HCT116 (cell line): ENCODE results near the gene PTPRR. TPM values are rescaled to one million over a fixed set of nuclear protein-coding genes. Genes with fewer than 3 reads are reported as not detected.

Source experiments
- ATAC-seq: fragments of 200-7000 bp; cut with Tn5 transposase; 2 replicates; pipeline ENCODE4 v1.9.1; 2020; ENCODE audit warnings: mild to moderate bottlenecking, moderate library complexity
- BruUV-seq: library from RNA; stranded (reverse); fragments of 400-500 nt; replicated peaks from 2 replicates; lab custom pipeline; 2021; lab: Mats Ljungman, UMichigan
- CTCF ChIA-PET: fragments of 300-600 bp; sonication (Branson Sonifier 250); formaldehyde crosslinking; loops from one replicate; lab custom pipeline; 2021; ENCODE audit warnings: antibody characterized with exemption; lab: Charles Lee
- POLR2A ChIA-PET: fragments of 300-600, 350-600 bp; sonication (Branson Sonifier 250); formaldehyde crosslinking; loops from one replicate; lab custom pipeline; 2021; ENCODE audit warnings: antibody characterized with exemption; lab: Charles Lee
- RAD21 ChIA-PET, 2 experiments: fragments of 300-600 bp; sonication (Branson Sonifier 250); formaldehyde crosslinking; loops; one replicate each; lab custom pipeline; 2023; ENCODE audit warnings: low total read pairs in 2 of 2; ENCODE audit not compliant: uncharacterized antibody in 2 of 2, unreplicated experiment in 2 of 2, low non-redundant PET in 1 of 2; lab: Charles Lee
- DNase-seq: peaks from one replicate; pipeline ENCODE4 v3.0.0-alpha.2; 2010; ENCODE audit warnings: low read depth, low spot score
- H2AFZ ChIP-seq: fragments of 200-600 bp; shearing (Covaris generic), sonication (generic); 2 replicates; pipeline ENCODE4 v1.6.1; 2017; ENCODE audit warnings: low read depth, mixed run types, mixed read lengths, antibody characterized with exemption, low read length; ENCODE audit not compliant: poor library complexity, severe bottlenecking
- H3K27ac ChIP-seq: 2 replicates; pipeline ENCODE4 v1.5.1; 2012; ENCODE audit warnings: low read depth, low read length
- H3K27me3 ChIP-seq: fragments of 200-600 bp; sonication (generic); 2 replicates; pipeline ENCODE4 v1.6.1; 2016; ENCODE audit warnings: mixed run types, low read length, mixed read lengths; ENCODE audit not compliant: insufficient read depth
- H3K36me3 ChIP-seq, 2 experiments: fragments of 200-500 bp in 1 of 2; fragments of 200-600 bp in 1 of 2; sonication (Bioruptor generic) in 1 of 2; sonication (generic) in 1 of 2; 2 replicates each; pipeline versions ENCODE4 v1.5.1 to v1.6.1; 2014 to 2016; ENCODE audit warnings: low read length in 2 of 2, inconsistent platforms in 1 of 2, mixed read lengths in 1 of 2, mixed run types in 1 of 2; ENCODE audit not compliant: insufficient read depth in 2 of 2, control insufficient read depth in 1 of 2
- H3K4me1 ChIP-seq, 2 experiments: fragments of 200-600 bp in 1 of 2; sonication (generic) in 1 of 2; 2 replicates each; pipeline versions ENCODE4 v1.5.1 to v1.6.1; 2012 to 2017; ENCODE audit warnings: low read length in 2 of 2, inconsistent platforms in 1 of 2, mild to moderate bottlenecking in 1 of 2, mixed read lengths in 1 of 2, mixed run types in 1 of 2, moderate library complexity in 1 of 2; ENCODE audit not compliant: insufficient read depth in 2 of 2, control insufficient read depth in 1 of 2
- H3K4me2 ChIP-seq: fragments of 200-600 bp; sonication (generic); 2 replicates; pipeline ENCODE4 v1.6.1; 2017; ENCODE audit warnings: mixed run types, low read length, mixed read lengths
- H3K4me3 ChIP-seq, 2 experiments: fragments of 200-600 bp in 1 of 2; sonication (generic) in 1 of 2; replicated peaks in 1 of 2; 2 replicates each; pipeline ENCODE4 v1.5.1; 2011 to 2016; ENCODE audit warnings: low read length in 2 of 2, control low read depth in 1 of 2, low read depth in 1 of 2, mild to moderate bottlenecking in 1 of 2, mixed read lengths in 1 of 2, mixed run types in 1 of 2
- H3K79me2 ChIP-seq: fragments of 200-600 bp; sonication (generic); 2 replicates; pipeline ENCODE4 v1.6.1; 2017; ENCODE audit warnings: mild to moderate bottlenecking, mixed run types, low read length, moderate library complexity, mixed read lengths; ENCODE audit not compliant: insufficient read depth
- H3K9ac ChIP-seq: fragments of 200-600 bp; sonication (generic); 2 replicates; pipeline ENCODE4 v1.6.1; 2016; ENCODE audit warnings: low read length, mixed read lengths
- H3K9me2 ChIP-seq: fragments of 200-600 bp; sonication (generic), shearing (Covaris generic); 2 replicates; pipeline ENCODE4 v1.6.1; 2017; ENCODE audit warnings: mixed run types, mild to moderate bottlenecking, moderate library complexity; ENCODE audit not compliant: insufficient read depth
- H3K9me3 ChIP-seq, 2 experiments: fragments of 200-500 bp in 1 of 2; fragments of 200-600 bp in 1 of 2; sonication (Bioruptor generic) in 1 of 2; sonication (generic) in 1 of 2; 2 replicates each; pipeline ENCODE4 v1.6.1; 2014 to 2017; ENCODE audit warnings: low read length in 2 of 2, mixed read lengths in 2 of 2, inconsistent platforms in 1 of 2, low read depth in 1 of 2, mild to moderate bottlenecking in 1 of 2, mixed run types in 1 of 2, moderate library complexity in 1 of 2; ENCODE audit not compliant: control insufficient read depth in 1 of 2, insufficient read depth in 1 of 2
- H4K20me1 ChIP-seq: fragments of 200-600 bp; sonication (generic), shearing (Covaris generic); 2 replicates; pipeline ENCODE4 v1.6.1; 2017; ENCODE audit warnings: mixed run types, mild to moderate bottlenecking, moderate library complexity; ENCODE audit not compliant: insufficient read depth
- CBX3 ChIP-seq: IDR thresholded peaks from 2 replicates; pipeline ENCODE4 v1.6.1; 2012; ENCODE audit warnings: low read depth
- CEBPB ChIP-seq: IDR thresholded peaks from 2 replicates; pipeline ENCODE4 v1.6.1; 2012; ENCODE audit warnings: low read depth
- EGR1 ChIP-seq: IDR thresholded peaks from 2 replicates; pipeline ENCODE4 v1.6.1; 2012; ENCODE audit warnings: low read depth
- ELF1 ChIP-seq: IDR thresholded peaks from 2 replicates; pipeline ENCODE4 v1.6.1; 2012; ENCODE audit warnings: low read depth, borderline replicate concordance
- EZH2 ChIP-seq: fragments of 200-600 bp; sonication (generic); IDR thresholded peaks from 2 replicates; pipeline ENCODE4 v1.6.1; 2017; ENCODE audit warnings: antibody characterized with exemption, mixed run types
- FOSL1 ChIP-seq: IDR thresholded peaks from 2 replicates; pipeline ENCODE4 v1.6.1; 2012; ENCODE audit warnings: low read depth
- POLR2A ChIP-seq: IDR thresholded peaks from 2 replicates; pipeline ENCODE4 v1.7.0; 2011; ENCODE audit warnings: borderline replicate concordance; ENCODE audit not compliant: insufficient read depth, insufficient read length; ENCODE audit errors: extremely low read depth
- RAD21 ChIP-seq: IDR thresholded peaks from 2 replicates; pipeline ENCODE4 v1.6.1; 2012; ENCODE audit warnings: low read depth, mild to moderate bottlenecking
- SRF ChIP-seq: IDR thresholded peaks from 2 replicates; pipeline ENCODE4 v1.6.1; 2012; ENCODE audit warnings: low read depth
- ZNF274 ChIP-seq: fragments of 200-500 bp; sonication (Bioruptor generic); IDR thresholded peaks from 2 replicates; pipeline ENCODE4 v1.6.1; 2014; ENCODE audit warnings: mild to moderate bottlenecking, low read depth, low read length, inconsistent platforms
- intact Hi-C: fragments of 100-400 bp; cut with micrococcal nuclease; formaldehyde crosslinking; loops from 2 replicates; pipeline ENCODE4 v1.10.0; 2022
- total RNA-seq: library from RNA; stranded (reverse); gene quantifications from one replicate; pipeline ENCODE4 v1.2.1, GENCODE V29; 2021; ENCODE audit not compliant: unreplicated experiment
- TF ChIP-seq, protein P1 (sequence below): IDR thresholded peaks from 2 replicates; pipeline ENCODE4 v1.6.1; 2012
- TF ChIP-seq, protein P2 (sequence below): IDR thresholded peaks from 2 replicates; pipeline ENCODE4 v1.6.1; 2012; ENCODE audit warnings: low read depth

PTPRR gene
- total RNA-seq, 1 experiment from 2014 or later, result 0.27 TPM

DNA sequence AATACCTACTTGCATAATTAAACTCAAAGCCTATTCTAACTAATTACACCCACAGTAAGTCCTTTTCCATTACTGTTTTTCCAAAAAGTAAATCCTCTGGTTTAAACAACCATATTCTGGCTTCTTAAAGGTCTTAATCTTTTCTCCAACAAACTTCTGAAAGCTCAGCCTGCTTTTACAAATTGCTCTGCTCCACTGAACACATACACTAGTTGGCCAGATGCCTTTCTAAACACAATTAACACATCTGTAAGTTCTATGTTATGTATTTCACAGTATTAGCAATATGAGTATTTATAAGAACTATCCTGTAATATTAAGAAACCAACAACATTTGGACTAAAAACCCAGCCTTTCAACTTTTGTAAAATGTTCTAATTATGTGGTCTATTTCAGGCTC, 313.4 kb downstream of the PTPRR start:
- no peak overlapping the region for H3K9ac ChIP-seq
- TF ChIP-seq, protein P1, sequence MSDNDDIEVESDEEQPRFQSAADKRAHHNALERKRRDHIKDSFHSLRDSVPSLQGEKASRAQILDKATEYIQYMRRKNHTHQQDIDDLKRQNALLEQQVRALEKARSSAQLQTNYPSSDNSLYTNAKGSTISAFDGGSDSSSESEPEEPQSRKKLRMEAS, result no peak
- TF ChIP-seq, protein P2, sequence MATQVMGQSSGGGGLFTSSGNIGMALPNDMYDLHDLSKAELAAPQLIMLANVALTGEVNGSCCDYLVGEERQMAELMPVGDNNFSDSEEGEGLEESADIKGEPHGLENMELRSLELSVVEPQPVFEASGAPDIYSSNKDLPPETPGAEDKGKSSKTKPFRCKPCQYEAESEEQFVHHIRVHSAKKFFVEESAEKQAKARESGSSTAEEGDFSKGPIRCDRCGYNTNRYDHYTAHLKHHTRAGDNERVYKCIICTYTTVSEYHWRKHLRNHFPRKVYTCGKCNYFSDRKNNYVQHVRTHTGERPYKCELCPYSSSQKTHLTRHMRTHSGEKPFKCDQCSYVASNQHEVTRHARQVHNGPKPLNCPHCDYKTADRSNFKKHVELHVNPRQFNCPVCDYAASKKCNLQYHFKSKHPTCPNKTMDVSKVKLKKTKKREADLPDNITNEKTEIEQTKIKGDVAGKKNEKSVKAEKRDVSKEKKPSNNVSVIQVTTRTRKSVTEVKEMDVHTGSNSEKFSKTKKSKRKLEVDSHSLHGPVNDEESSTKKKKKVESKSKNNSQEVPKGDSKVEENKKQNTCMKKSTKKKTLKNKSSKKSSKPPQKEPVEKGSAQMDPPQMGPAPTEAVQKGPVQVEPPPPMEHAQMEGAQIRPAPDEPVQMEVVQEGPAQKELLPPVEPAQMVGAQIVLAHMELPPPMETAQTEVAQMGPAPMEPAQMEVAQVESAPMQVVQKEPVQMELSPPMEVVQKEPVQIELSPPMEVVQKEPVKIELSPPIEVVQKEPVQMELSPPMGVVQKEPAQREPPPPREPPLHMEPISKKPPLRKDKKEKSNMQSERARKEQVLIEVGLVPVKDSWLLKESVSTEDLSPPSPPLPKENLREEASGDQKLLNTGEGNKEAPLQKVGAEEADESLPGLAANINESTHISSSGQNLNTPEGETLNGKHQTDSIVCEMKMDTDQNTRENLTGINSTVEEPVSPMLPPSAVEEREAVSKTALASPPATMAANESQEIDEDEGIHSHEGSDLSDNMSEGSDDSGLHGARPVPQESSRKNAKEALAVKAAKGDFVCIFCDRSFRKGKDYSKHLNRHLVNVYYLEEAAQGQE, result no peak
- TF ChIP-seq ELF1, result no peak
- no peak for TF ChIP-seq RAD21
- TF ChIP-seq CEBPB, result no peak
- TF ChIP-seq FOSL1, result no peak
- no peak for TF ChIP-seq POLR2A
- no peak for TF ChIP-seq SRF
- no peak for TF ChIP-seq ZNF274
- TF ChIP-seq EGR1, result no peak
- TF ChIP-seq CBX3, result no peak
- no peak for TF ChIP-seq EZH2
- H3K4me1 ChIP-seq, result peaks cover 0 to 11% of the 10 kb centered on the region in 2 experiments; a peak in 2 of 4 replicates
- H3K79me2 ChIP-seq, result no peaks in the 10 kb centered on the region
- H3K27me3 ChIP-seq, result 0 out of 2 replicates have a peak, but pooled peaks cover 3% of the 10 kb centered on the region
- ChIA-PET CTCF (no interaction called here), RAD21 (no interaction called here), POLR2A (no interaction called here)
- ATAC-seq, result no peak
- H3K9me2 ChIP-seq, result no peaks in the 10 kb centered on the region
- no peak overlapping the region for H3K27ac ChIP-seq
- H3K4me3 ChIP-seq, result no peak overlapping the region
- H3K9me3 ChIP-seq, result no peaks in the 10 kb centered on the region
- H3K4me2 ChIP-seq, result no peak overlapping the region
- H3K36me3 ChIP-seq, result no peaks in the 10 kb centered on the region
- no peak for DNase-seq
- no peak overlapping the region for H2AFZ ChIP-seq
- intact Hi-C loops, result no loop called here
- H4K20me1 ChIP-seq, result no peaks in the 10 kb centered on the region
- BruUV-seq, result no TSS peak
